ENCODE data around the gene KCNH5.

Gene KCNH5

DNA sequence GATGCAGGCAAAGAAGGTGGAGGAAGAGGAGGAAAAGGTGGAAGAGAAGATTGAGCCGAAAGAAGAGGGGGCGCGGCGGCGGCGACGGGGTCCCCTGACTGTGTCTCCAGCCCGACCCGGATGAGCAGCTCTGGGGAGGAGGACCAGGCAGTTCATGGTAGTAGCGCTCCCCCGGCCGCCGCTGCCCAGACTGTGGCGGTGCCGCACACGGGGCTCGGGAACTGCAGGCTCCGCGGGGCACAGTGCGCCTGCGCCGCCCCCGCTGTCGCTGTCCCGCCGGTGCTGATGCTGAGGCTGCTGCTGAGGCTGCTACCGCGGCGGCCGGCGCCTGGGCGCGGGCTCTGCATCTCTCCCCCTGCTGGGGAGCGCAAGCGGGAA lies at the start of gene KCNH5:
Gene KCNH5, minus strand, starts transcription at position 225 of the 378 bp plus-strand sequence. CDS start 272 bp downstream, outside the sequence.
- peak; percentile 46 for DNase-seq (ENCODE audit: low read depth, low spot score)
- peak; percentile 2 for TF ChIP-seq CTCF (IDR thresholded peaks at IDR 0.05; ENCODE audit: low read depth, low read length)
- peak within 1 kb of the TSS; percentile 31 for H3K4me3 ChIP-seq (ENCODE audit: low read depth, low read length)
- in situ Hi-C loops (cut with HindIII; ENCODE audit: low sequenced_read_pairs), result no loop called here

GRCh38 chr14:63091394-63091996 lies 46.2 kb upstream of the KCNH5 start:
- DNase-seq (ENCODE audit: low read depth, low spot score), result no peak
- in situ Hi-C loops (cut with HindIII; ENCODE audit: low sequenced_read_pairs), result no loop called here
- TF ChIP-seq CTCF (IDR thresholded peaks at IDR 0.05; ENCODE audit: low read depth, low read length), result no peak
- H3K4me3 ChIP-seq (ENCODE audit: low read depth, low read length), result no peak overlapping the region

GRCh38 chr14:63088865-63089264 lies 43.6 kb upstream of the KCNH5 start:
- no peak for TF ChIP-seq CTCF (IDR thresholded peaks at IDR 0.05; ENCODE audit: low read depth, low read length)
- in situ Hi-C loops (cut with HindIII; ENCODE audit: low sequenced_read_pairs), result no loop called here
- no peak for DNase-seq (ENCODE audit: low read depth, low spot score)
- H3K4me3 ChIP-seq (ENCODE audit: low read depth, low read length), result no peak overlapping the region

GRCh38 chr14:63078569-63078968 lies 33.3 kb upstream of the KCNH5 start:
- in situ Hi-C loops (cut with HindIII; ENCODE audit: low sequenced_read_pairs), result no loop called here
- no peak overlapping the region for H3K4me3 ChIP-seq (ENCODE audit: low read depth, low read length)
- no peak for TF ChIP-seq CTCF (IDR thresholded peaks at IDR 0.05; ENCODE audit: low read depth, low read length)
- no peak for DNase-seq (ENCODE audit: low read depth, low spot score)

GRCh38 chr14:63076488-63076887 lies 31.2 kb upstream of the KCNH5 start:
- in situ Hi-C loops (cut with HindIII; ENCODE audit: low sequenced_read_pairs), result no loop called here
- TF ChIP-seq CTCF (IDR thresholded peaks at IDR 0.05; ENCODE audit: low read depth, low read length), result no peak
- no peak overlapping the region for H3K4me3 ChIP-seq (ENCODE audit: low read depth, low read length)
- DNase-seq (ENCODE audit: low read depth, low spot score), result no peak

GRCh38 chr14:63055631-63056030 lies 10.4 kb upstream of the KCNH5 start:
- in situ Hi-C loops (cut with HindIII; ENCODE audit: low sequenced_read_pairs), result no loop called here
- DNase-seq (ENCODE audit: low read depth, low spot score), result no peak
- H3K4me3 ChIP-seq (ENCODE audit: low read depth, low read length), result no peak overlapping the region
- no peak for TF ChIP-seq CTCF (IDR thresholded peaks at IDR 0.05; ENCODE audit: low read depth, low read length)

Data from astrocyte of the spinal cord (primary cell).